Upper lobe of left lung (tissue), 6 donors: ENCODE data around the gene ABCA9. TPM values are rescaled to one million over a fixed set of nuclear protein-coding genes. Genes with fewer than 3 reads are reported as not detected.

ENCODE experiments used
- ATAC-seq, 2 donors: fragments of 200-7000 bp; cut with Tn5 transposase; one replicate each; pipeline ENCODE4 v1.9.1; 2022; ENCODE audit warnings: mild to moderate bottlenecking in 2 of 2, moderate library complexity in 2 of 2; ENCODE audit not compliant: low FRiP score in 2 of 2
- DNase-seq, 2 donors: peaks; one replicate each; pipeline ENCODE4 v3.0.0-alpha.2; 2019 to 2020
- H3K27ac ChIP-seq, 4 donors: fragments of 200-600 bp; sonication (generic); one replicate each; pipeline ENCODE4 v1.5.1; 2016 to 2019
- H3K27me3 ChIP-seq, 4 donors: fragments of 200-600 bp; sonication (generic); one replicate each; pipeline ENCODE4 v1.5.1; 2017 to 2019
- H3K36me3 ChIP-seq, 4 donors: fragments of 200-600 bp; sonication (generic); one replicate each; pipeline ENCODE4 v1.5.1; 2016 to 2019
- H3K4me1 ChIP-seq, 4 donors: fragments of 200-600 bp; sonication (generic); one replicate each; pipeline ENCODE4 v1.5.1; 2018 to 2019
- H3K4me3 ChIP-seq, 4 donors: fragments of 200-600 bp; sonication (generic); one replicate each; pipeline ENCODE4 v1.5.1; 2017 to 2019; ENCODE audit warnings: mild to moderate bottlenecking in 2 of 4, moderate library complexity in 1 of 4
- H3K9me3 ChIP-seq, 4 donors: fragments of 200-600 bp; sonication (generic); one replicate each; pipeline ENCODE4 v1.5.1; 2018 to 2019
- EP300 ChIP-seq, 4 donors: sonication (generic); formaldehyde crosslinking; IDR thresholded peaks; one replicate each; pipeline ENCODE4 v1.5.1; 2017; ENCODE audit warnings: antibody characterized with exemption in 4 of 4, control low read depth in 2 of 4
- POLR2A ChIP-seq, 4 donors: fragments of 450-650 bp; IDR thresholded peaks; one replicate each; pipeline ENCODE4 v1.5.1; 2016 to 2017; ENCODE audit warnings: antibody characterized with exemption in 4 of 4, mild to moderate bottlenecking in 2 of 4
- POLR2AphosphoS5 ChIP-seq, 2 donors: sonication (generic); formaldehyde crosslinking; IDR thresholded peaks; one replicate each; pipeline ENCODE4 v1.5.1; 2017; ENCODE audit warnings: antibody characterized with exemption in 2 of 2
- WGBS, 2 donors: methylation state at CpG; one replicate each; pipeline ENCODE4 v1.1.5; 2017 to 2018; 5-methylcytosine and 5-hydroxymethylcytosine counted together
- total RNA-seq, 6 donors: library from RNA; depleted of rRNA in 4 of 6; stranded (reverse); fragments of >200 nt in 4 of 6; gene quantifications; one replicate each; pipeline versions ENCODE4 v1.1.0 to v1.2.1, GENCODE V29; 2016 to 2021
- TF ChIP-seq, protein P1 (sequence below), 6 experiments: fragments of 450-650 bp in 4 of 6; fragments of 200-600 bp in 2 of 6; sonication (generic) in 2 of 6; IDR thresholded peaks; one replicate each; pipeline ENCODE4 v1.5.1; 2016 to 2019; ENCODE audit warnings: antibody characterized with exemption in 6 of 6
- donor health status: DM: no; HTN: no; CAD: no; lungs with moderate emphysema.
- donor health status: DM: no; HTN: yes; CAD: no; lungs with severe emphysema.

ABCA9 gene
- total RNA-seq, 6 donors from 2014 or later = 3.8 to 46.1 (median 9.8) TPM

DNA sequence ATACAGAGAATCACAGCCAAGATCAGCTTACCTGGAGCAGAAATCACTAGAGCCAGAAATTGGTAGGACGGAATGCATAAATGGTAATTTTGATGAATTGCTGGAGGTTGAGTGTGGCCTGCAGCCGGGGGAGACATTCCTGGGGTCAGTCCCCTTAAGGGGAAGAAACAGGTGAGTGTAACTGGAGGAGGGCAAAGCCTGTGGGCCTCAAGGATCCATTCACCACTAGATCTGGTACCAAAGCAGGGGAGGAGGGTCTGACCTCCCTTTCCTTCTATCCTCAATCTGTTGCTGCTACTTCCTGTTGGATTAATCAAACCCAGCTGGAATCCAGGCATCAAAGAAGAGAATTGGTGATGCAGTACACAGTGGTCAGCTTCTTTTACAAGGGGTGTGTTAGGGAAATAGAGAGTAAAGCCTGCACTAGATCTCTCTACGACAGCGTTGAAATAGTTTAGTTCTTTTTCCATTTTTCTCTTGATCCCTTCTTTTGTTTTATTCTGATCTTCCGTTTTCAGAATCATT is 8.6 kb upstream of the ABCA9 start:
- no peak for TF ChIP-seq EP300 (IDR thresholded peaks at IDR 0.05)
- TF ChIP-seq, protein P1, sequence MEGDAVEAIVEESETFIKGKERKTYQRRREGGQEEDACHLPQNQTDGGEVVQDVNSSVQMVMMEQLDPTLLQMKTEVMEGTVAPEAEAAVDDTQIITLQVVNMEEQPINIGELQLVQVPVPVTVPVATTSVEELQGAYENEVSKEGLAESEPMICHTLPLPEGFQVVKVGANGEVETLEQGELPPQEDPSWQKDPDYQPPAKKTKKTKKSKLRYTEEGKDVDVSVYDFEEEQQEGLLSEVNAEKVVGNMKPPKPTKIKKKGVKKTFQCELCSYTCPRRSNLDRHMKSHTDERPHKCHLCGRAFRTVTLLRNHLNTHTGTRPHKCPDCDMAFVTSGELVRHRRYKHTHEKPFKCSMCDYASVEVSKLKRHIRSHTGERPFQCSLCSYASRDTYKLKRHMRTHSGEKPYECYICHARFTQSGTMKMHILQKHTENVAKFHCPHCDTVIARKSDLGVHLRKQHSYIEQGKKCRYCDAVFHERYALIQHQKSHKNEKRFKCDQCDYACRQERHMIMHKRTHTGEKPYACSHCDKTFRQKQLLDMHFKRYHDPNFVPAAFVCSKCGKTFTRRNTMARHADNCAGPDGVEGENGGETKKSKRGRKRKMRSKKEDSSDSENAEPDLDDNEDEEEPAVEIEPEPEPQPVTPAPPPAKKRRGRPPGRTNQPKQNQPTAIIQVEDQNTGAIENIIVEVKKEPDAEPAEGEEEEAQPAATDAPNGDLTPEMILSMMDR (IDR thresholded peaks at IDR 0.05) = no peak
- no peak for ATAC-seq
- WGBS, 2 donors = 90 to 93% methylated on average over 5 of the region's 5 CpGs

DNA sequence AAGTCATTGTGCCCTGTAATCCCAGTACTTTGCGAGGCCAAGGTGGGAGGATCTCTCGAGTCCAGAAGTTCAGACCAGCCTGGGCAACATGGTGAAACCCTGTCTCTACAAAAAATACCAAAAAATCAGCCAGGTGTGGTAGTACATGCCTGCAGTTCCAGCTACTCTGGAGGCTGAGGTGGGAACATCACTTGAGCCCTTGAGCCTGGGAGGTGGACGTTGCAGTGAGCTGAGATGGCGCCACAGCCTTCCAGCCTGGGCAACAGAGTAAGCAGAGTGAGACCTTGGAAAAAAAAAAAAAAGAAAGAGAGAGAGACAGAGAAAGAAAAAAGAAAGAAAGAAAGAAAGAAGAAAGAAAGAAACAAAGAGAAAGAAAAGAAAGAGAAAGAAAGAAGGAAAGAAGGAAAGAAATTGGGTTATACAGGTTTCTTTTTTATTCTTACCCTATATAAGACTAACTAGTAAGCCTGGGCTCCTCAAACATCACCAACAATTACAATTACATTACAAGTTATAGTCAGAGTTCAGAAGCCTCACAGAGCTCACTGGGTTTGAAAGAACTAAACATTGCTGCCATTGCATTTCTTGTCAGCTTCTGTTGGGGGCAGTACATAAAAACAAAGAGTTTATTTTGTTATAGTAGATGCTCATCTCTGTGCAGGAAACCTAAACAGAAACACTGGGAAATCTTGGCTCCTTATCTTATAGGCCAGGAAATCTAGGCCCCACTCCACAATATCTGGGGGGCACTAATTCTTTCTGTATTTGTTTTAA is 6.7 kb upstream of the ABCA9 start:
- H3K9me3 ChIP-seq = no peaks in the 10 kb centered on the region
- peaks cover 0 to 7% (median 7%) of the 10 kb centered on the region in 4 donors for H3K4me1 ChIP-seq
- TF ChIP-seq EP300 (IDR thresholded peaks at IDR 0.05) = no peak
- no peaks in the 10 kb centered on the region for H3K36me3 ChIP-seq
- no peak for ATAC-seq
- DNase-seq = no peak
- 84 to 91% methylated on average over 4 of the region's 4 CpGs for WGBS, 2 donors
- H3K4me3 ChIP-seq = no peak overlapping the region
- no peak overlapping the region for H3K27ac ChIP-seq
- no peaks in the 10 kb centered on the region for H3K27me3 ChIP-seq

More for the DNA sequence above, 8.6 kb upstream of the ABCA9 start:
- Histone ChIP-seq H3K4me1 (peaks cover 0 to 7% (median 6%) of the 10 kb centered on the region in 4 donors), H3K27me3 (no peaks in the 10 kb centered on the region), H3K27ac (no peak overlapping the region), H3K36me3 (no peaks in the 10 kb centered on the region), H3K4me3 (no peak overlapping the region), H3K9me3 (no peaks in the 10 kb centered on the region)
- DNase-seq = no peak

DNA sequence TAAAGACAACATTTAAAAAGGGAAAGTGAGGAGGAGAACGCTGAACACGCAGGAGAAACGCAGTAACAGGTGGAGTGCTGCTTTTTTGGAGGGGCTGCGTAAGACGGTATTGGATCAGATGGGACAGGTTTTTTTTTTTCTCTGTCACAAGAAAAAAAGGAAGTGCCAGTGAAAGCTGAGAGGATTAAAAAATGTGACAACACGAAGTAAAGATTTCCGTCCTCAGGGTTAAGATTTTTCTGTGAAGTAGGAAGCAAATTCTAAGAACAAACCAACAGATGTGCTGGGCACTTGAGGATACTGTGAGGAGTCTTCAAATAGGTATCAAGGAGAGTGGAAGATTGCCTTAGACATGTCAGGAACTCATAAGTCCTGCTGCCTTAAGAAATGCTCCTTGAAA is 5.8 kb upstream of the ABCA9 start:
- Histone ChIP-seq H3K4me3 (no peak overlapping the region), H3K27ac (no peak overlapping the region), H3K9me3 (no peaks in the 10 kb centered on the region), H3K36me3 (no peaks in the 10 kb centered on the region), H3K27me3 (no peaks in the 10 kb centered on the region), H3K4me1 (peaks cover 0 to 7% (median 7%) of the 10 kb centered on the region in 4 donors)
- DNase-seq (no peak), ATAC-seq (no peak)
- no peak for TF ChIP-seq POLR2A (IDR thresholded peaks at IDR 0.05)
- TF ChIP-seq, protein P1 (IDR thresholded peaks at IDR 0.05) = no peak
- TF ChIP-seq POLR2AphosphoS5 (IDR thresholded peaks at IDR 0.05) = no peak
- no peak for TF ChIP-seq EP300 (IDR thresholded peaks at IDR 0.05)
- WGBS, 2 donors = 59 to 78% methylated on average over 7 of the region's 7 CpGs

DNA sequence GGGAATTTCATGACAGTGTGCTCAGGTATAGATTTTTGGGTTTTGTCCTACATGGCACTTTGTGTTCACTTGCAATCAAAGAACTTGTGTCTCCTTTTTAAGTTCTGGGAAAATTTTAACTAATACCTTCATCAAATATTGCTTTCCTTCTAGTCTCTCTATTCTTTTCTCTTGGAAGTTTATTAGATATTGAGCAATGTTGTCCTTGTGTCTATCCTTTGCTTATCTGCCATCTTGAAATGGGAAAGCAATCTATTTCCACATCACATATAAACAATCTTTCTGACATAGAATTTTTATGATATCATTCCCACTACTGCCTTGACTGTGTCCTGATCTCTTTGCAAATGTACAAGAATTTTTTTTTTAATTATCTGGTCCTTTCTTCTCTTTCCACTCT is 4.4 kb upstream of the ABCA9 start:
- Histone ChIP-seq H3K4me1 (peaks cover 0 to 7% (median 3%) of the 10 kb centered on the region in 4 donors), H3K9me3 (no peaks in the 10 kb centered on the region), H3K27me3 (no peaks in the 10 kb centered on the region), H3K36me3 (no peaks in the 10 kb centered on the region), H3K4me3 (no peak overlapping the region), H3K27ac (no peak overlapping the region)
- no peak for ATAC-seq
- DNase-seq = no peak
- TF ChIP-seq POLR2A (IDR thresholded peaks at IDR 0.05) (no peak), EP300 (IDR thresholded peaks at IDR 0.05) (no peak), POLR2AphosphoS5 (IDR thresholded peaks at IDR 0.05) (no peak)
- TF ChIP-seq, protein P1 (IDR thresholded peaks at IDR 0.05) = no peak

DNA sequence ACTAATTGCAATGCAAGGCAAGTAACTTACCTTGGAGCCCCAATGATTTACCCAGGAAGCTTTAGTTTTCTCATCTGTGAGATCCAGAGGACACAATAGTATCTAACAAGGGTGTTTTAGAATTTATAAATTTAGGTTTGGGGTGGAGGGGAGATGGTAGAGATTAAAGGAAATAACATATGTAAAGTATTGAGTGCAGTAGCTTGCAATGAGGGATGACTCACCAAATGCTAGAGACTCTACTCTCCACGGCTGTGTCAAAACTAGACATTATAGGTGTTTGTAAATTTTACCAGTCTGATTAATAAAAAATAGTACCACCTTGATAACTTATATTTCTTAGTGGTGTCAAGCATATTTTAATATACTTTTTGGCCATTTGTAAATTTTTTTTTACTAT is 3.7 kb upstream of the ABCA9 start:
- Histone ChIP-seq H3K27me3 (no peaks in the 10 kb centered on the region), H3K36me3 (no peaks in the 10 kb centered on the region), H3K4me1 (peaks cover 0 to 7% (median 3%) of the 10 kb centered on the region in 4 donors), H3K9me3 (no peaks in the 10 kb centered on the region), H3K4me3 (no peak overlapping the region), H3K27ac (no peak overlapping the region)
- TF ChIP-seq POLR2A (IDR thresholded peaks at IDR 0.05) (no peak), POLR2AphosphoS5 (IDR thresholded peaks at IDR 0.05) (no peak), EP300 (IDR thresholded peaks at IDR 0.05) (no peak)
- TF ChIP-seq, protein P1 (IDR thresholded peaks at IDR 0.05) = no peak
- no peak for ATAC-seq
- DNase-seq = no peak
- WGBS, 2 donors = 65 to 78% methylated on average over 1 of the region's 1 CpG
